Gastroesophageal sphincter (tissue), 3 donors: ENCODE measurements around the gene ITGB6.

Experiments
- CTCF ChIP-seq, 4 experiments: fragments of 200-600 bp in 2 of 4; fragments of 450-650 bp in 2 of 4; sonication (generic) in 1 of 4; IDR thresholded peaks; one replicate each; pipeline ENCODE4 v1.5.1; 2017 to 2019; ENCODE audit warnings: antibody characterized with exemption in 4 of 4, mild to moderate bottlenecking in 2 of 4, moderate library complexity in 2 of 4
- EP300 ChIP-seq: sonication (generic); formaldehyde crosslinking; IDR thresholded peaks from one replicate; pipeline ENCODE4 v1.6.1; 2017; ENCODE audit warnings: antibody characterized with exemption, mild to moderate bottlenecking
- POLR2A ChIP-seq, 2 donors: fragments of 450-650 bp; IDR thresholded peaks; one replicate each; pipeline ENCODE4 v1.6.1; 2017; ENCODE audit warnings: antibody characterized with exemption in 2 of 2, mild to moderate bottlenecking in 2 of 2, moderate library complexity in 1 of 2
- POLR2AphosphoS5 ChIP-seq: sonication (generic); formaldehyde crosslinking; IDR thresholded peaks from one replicate; pipeline ENCODE4 v1.6.1; 2017; ENCODE audit warnings: antibody characterized with exemption

GRCh38 chr2:160194946-160195345 is 5.1 kb downstream of the ITGB6 start:
- no peak for TF ChIP-seq CTCF (IDR thresholded peaks at IDR 0.05)
- TF ChIP-seq POLR2A (IDR thresholded peaks at IDR 0.05) = no peak
- TF ChIP-seq EP300 = no peak
- TF ChIP-seq POLR2AphosphoS5 = no peak
